Transverse colon (tissue), 3 donors: ENCODE data around the gene IFT122.
"Not testable (repeated sequence)": the region's sequence is repeated elsewhere in the genome, so short reads cannot be mapped to it uniquely, and the experiment has no call there.

Source experiments
- POLR2A ChIP-seq: fragments of 450-650 bp; IDR thresholded peaks from one replicate; pipeline ENCODE4 v1.6.1; 2016; ENCODE audit warnings: antibody characterized with exemption, mild to moderate bottlenecking, moderate library complexity
- TF ChIP-seq, protein P1 (sequence below), 5 experiments: fragments of 200-600 bp in 3 of 5; fragments of 450-650 bp in 2 of 5; sonication (generic) in 3 of 5; IDR thresholded peaks; 1 replicate in 2 of 5; 2 replicates in 3 of 5; pipeline ENCODE4 v1.5.1; 2016 to 2017; ENCODE audit warnings: antibody characterized with exemption in 5 of 5, inconsistent platforms in 3 of 5, mild to moderate bottlenecking in 2 of 5, moderate library complexity in 1 of 5

DNA sequence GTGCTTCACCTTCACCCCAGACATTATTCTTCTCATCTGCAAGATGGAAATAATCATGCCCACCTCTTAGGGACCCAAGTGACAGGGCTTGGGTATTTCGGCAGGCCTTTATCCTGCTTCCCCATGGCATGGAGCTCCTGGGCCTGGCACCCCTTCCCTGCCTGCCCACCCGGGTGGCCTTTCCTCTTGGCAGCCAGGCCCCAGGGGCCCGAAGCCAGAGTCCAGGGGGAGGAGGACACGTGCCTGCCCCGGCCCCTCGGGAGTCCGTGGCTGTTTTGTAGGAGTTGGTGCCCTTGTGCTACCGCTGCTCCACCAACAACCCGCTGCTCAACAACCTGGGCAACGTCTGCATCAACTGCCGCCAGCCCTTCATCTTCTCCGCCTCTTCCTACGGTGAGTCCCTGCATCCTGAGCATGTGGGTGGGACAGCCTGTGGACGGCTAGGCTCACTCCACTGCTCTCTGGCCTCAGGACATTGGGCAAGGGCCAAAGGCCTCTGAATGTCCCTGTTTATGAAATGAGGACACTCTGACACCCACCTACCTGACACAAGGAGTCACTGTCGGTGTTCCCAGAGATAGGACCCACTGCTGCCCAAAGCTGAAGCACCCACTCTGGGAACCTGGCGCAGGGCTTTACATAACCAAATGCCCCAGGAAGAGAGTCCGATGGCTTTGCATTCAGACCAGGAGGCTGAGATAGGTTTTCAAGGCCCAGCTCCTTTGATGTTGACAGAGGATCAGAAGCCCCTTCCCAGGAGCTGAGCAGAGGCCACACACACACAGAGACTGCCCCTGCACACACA, 46.1 kb upstream of the IFT122 start:
- TF ChIP-seq, protein P1, sequence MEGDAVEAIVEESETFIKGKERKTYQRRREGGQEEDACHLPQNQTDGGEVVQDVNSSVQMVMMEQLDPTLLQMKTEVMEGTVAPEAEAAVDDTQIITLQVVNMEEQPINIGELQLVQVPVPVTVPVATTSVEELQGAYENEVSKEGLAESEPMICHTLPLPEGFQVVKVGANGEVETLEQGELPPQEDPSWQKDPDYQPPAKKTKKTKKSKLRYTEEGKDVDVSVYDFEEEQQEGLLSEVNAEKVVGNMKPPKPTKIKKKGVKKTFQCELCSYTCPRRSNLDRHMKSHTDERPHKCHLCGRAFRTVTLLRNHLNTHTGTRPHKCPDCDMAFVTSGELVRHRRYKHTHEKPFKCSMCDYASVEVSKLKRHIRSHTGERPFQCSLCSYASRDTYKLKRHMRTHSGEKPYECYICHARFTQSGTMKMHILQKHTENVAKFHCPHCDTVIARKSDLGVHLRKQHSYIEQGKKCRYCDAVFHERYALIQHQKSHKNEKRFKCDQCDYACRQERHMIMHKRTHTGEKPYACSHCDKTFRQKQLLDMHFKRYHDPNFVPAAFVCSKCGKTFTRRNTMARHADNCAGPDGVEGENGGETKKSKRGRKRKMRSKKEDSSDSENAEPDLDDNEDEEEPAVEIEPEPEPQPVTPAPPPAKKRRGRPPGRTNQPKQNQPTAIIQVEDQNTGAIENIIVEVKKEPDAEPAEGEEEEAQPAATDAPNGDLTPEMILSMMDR (IDR thresholded peaks at IDR 0.05): not testable (repeated sequence)
- not testable (repeated sequence) for TF ChIP-seq POLR2A
